Ectodermal cell (in vitro differentiated cells): ENCODE data around the gene DDX55. TPM values are rescaled to one million over a fixed set of nuclear protein-coding genes. Genes with fewer than 3 reads are reported as not detected.
A peak's percentile ranks its signal among the peaks of the same experiment; 100 is the strongest.
"Not testable (repeated sequence)": the region's sequence is repeated elsewhere in the genome, so short reads cannot be mapped to it uniquely, and the experiment has no call there.

Experiments
- H3K27ac ChIP-seq: 2 replicates; pipeline ENCODE4 v1.7.0; 2013; ENCODE audit warnings: mild to moderate bottlenecking, low read depth, low read length; ENCODE audit not compliant: insufficient read depth, poor library complexity, severe bottlenecking
- H3K27me3 ChIP-seq: 2 replicates; pipeline ENCODE4 v1.7.0; 2013; ENCODE audit warnings: mild to moderate bottlenecking, low read length; ENCODE audit not compliant: insufficient read depth, control insufficient read depth, poor library complexity, severe bottlenecking
- H3K36me3 ChIP-seq: one replicate; pipeline ENCODE4 v1.7.0; 2013; ENCODE audit warnings: low read length; ENCODE audit not compliant: control insufficient read depth, insufficient read depth
- H3K4me1 ChIP-seq: one replicate; pipeline ENCODE4 v1.7.0; 2013; ENCODE audit warnings: low read length; ENCODE audit not compliant: control insufficient read depth, insufficient read depth
- H3K4me3 ChIP-seq: 2 replicates; pipeline ENCODE4 v1.7.0; 2013; ENCODE audit warnings: low read depth, low read length, control low read depth; ENCODE audit not compliant: insufficient read depth
- H3K9me3 ChIP-seq: 2 replicates; pipeline ENCODE4 v1.7.0; 2013; ENCODE audit warnings: mild to moderate bottlenecking, low read length, moderate library complexity; ENCODE audit not compliant: control insufficient read depth
- WGBS, 2 experiments: methylation state at CpG; one replicate each; pipeline ENCODE4 v1.1.7; 2013; ENCODE audit warnings: missing lambda C conversion rate in 2 of 2; 5-methylcytosine and 5-hydroxymethylcytosine counted together
- polyA plus RNA-seq, 4 experiments: library from polyadenylated mRNA; stranded (reverse); fragments of 50-300 nt; gene quantifications; one replicate each; pipeline ENCODE4 v1.2.3, GENCODE V29; 2013

DDX55 gene, protein sequence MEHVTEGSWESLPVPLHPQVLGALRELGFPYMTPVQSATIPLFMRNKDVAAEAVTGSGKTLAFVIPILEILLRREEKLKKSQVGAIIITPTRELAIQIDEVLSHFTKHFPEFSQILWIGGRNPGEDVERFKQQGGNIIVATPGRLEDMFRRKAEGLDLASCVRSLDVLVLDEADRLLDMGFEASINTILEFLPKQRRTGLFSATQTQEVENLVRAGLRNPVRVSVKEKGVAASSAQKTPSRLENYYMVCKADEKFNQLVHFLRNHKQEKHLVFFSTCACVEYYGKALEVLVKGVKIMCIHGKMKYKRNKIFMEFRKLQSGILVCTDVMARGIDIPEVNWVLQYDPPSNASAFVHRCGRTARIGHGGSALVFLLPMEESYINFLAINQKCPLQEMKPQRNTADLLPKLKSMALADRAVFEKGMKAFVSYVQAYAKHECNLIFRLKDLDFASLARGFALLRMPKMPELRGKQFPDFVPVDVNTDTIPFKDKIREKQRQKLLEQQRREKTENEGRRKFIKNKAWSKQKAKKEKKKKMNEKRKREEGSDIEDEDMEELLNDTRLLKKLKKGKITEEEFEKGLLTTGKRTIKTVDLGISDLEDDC
- 35.6 TPM for polyA plus RNA-seq (2013, experiment 1 of 4)
- polyA plus RNA-seq (2013, experiment 2 of 4) = 35.3 TPM
- polyA plus RNA-seq (2013, experiment 3 of 4) = 28.8 TPM
- 27.0 TPM for polyA plus RNA-seq (2013, experiment 4 of 4)

DNA sequence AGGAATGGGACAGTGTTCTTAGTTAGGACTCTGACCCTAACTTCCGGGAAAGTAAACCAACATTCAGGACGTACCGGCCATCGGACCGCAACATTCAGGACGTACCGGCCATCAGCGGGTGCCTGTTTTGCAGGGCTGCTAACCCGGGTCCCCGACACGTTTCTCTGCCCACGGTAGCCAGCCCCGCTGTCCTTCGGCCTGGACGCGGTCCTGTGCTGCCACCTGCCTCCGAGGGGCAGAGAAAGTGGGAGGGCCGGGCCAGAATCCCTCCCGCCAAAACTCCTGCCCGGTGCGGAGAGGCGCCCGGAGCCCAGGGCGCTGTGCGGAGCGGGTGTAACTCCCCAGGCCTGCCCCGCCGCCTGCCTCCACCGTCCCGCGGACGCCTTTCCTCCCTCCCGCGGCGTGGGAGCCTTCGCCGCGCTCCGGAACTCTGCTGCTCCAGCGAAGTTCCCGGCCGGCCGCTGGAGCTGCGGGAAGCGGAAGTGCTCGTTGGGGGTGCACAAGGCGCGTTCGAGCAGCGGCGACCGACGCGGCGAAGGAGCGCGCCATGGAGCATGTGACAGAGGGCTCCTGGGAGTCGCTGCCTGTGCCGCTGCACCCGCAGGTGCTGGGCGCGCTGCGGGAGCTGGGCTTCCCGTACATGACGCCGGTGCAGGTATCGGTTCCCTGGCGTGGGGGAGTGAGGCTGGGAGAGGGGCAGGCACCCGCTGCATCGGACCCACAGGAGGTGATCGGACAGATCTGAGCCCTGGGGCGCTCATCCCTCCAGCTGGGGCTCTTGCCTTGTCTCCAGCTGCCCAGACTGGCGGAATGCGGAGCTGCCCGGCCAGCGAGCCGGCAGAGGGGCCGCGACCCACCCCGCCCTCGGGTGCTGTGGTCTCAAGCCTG is at the start of gene DDX55:
Gene DDX55, plus strand, starts transcription at position 498 of the 888 bp plus-strand sequence. Its CDS starts 50 bp downstream, at position 548.
- Histone ChIP-seq H3K27me3 (no peaks in the 10 kb centered on the region), H3K4me3 (peak within 1 kb of the TSS; percentile 94), H3K36me3 (peaks cover 23% of the 10 kb centered on the region), H3K9me3 (no peaks in the 10 kb centered on the region), H3K4me1 (peaks cover 6% of the 10 kb centered on the region), H3K27ac (peak within 1 kb of the TSS; percentile 73)
- 1% methylated on average over 81 of the region's 81 CpGs for WGBS, 2 experiments

DNA sequence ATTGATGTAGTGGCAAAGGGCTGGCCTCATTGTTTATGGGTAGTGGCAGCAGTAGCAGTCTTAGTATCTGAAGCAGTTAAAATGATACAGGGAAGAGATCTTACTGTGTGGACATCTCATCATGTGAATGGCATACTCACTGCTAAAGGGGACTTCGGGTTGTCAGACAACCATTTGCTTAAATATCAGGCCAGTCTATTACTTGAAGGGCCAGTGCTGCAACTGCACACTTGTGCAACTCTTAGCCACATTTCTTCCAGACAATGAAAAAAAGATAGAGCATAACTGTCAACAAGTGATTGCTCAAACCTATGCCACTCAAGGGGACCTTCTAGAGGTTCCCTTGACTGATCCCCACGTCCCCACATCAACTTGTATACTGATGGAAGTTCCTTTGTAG is 47.8 kb upstream of the DDX55 start:
- H3K4me3 ChIP-seq, H3K27me3 ChIP-seq, H3K36me3 ChIP-seq, H3K9me3 ChIP-seq, H3K27ac ChIP-seq, H3K4me1 ChIP-seq: not testable (repeated sequence)
- 83 to 89% methylated on average over 1 to 2 of the region's 2 CpGs for WGBS, 2 experiments

DNA sequence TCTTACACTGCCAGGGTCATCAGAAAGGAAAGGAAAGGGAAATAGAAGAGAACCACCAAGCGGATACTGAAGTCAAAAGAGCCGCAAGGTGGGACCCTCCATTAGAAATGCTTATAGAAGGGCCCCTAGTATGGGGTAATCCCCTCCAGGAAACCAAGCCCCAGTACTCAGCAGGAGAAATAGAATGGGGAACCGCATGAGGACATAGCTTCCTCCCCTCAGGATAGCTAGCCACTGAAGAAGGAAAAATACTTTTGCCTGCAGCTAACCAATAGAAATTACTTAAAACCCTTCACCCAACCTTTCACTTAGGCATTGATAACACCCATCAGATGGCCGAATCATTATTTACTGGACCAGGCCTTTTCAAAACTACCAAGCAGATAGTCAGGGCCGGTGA is 47.1 kb upstream of the DDX55 start:
- not testable (repeated sequence) for H3K4me1 ChIP-seq, H3K27ac ChIP-seq, H3K9me3 ChIP-seq, H3K4me3 ChIP-seq, H3K27me3 ChIP-seq, H3K36me3 ChIP-seq
- WGBS, 2 experiments = 93 to 95% methylated on average over 5 of the region's 5 CpGs

DNA sequence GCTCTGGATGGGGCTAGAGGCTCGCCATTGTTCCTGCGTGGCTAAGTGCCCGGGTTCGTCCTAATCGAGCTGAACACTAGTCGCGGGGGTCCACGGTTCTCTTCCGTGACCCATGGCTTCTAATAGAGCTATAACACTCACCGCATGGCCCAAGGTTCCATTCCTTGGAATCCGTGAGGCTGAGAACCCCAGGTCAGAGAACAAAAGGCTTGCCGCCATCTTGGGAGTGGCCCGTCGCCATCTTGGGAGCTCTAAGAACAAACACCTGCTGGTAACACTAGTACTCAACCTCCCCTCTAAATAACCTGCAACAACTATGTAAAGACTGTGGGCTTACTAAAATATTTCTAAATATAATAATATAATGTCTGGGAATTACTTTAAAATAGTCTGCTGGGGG is 43.4 kb upstream of the DDX55 start:
- H3K9me3 ChIP-seq, H3K4me1 ChIP-seq, H3K36me3 ChIP-seq, H3K27ac ChIP-seq, H3K4me3 ChIP-seq, H3K27me3 ChIP-seq: not testable (repeated sequence)
- 96 to 97% methylated on average over 14 of the region's 14 CpGs for WGBS, 2 experiments

DNA sequence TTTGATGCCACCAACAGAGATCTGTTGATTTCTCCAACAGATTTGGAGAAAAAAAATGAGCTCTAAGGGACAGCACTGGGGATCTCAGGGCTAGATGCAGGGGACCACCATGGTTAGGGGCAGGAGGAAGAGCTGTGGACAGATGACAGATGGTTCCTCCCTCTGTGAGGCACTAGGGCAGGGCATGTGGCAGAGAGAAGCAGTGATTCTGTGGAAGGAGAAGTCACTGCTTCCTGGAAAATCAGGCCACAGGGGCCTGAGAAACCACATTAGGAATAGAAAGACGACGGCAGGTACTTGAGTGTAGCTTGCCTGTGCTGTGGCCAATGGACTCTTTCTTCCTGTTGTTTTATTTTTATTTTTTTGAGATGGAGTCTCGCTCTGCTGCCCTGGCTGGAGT is 42.4 kb upstream of the DDX55 start:
- Histone ChIP-seq H3K4me3 (no peak overlapping the region), H3K27ac (no peak overlapping the region), H3K4me1 (no peaks in the 10 kb centered on the region), H3K36me3 (no peaks in the 10 kb centered on the region), H3K9me3 (no peaks in the 10 kb centered on the region), H3K27me3 (no peaks in the 10 kb centered on the region)
- 91% methylated on average over 3 of the region's 3 CpGs for WGBS, 2 experiments

DNA sequence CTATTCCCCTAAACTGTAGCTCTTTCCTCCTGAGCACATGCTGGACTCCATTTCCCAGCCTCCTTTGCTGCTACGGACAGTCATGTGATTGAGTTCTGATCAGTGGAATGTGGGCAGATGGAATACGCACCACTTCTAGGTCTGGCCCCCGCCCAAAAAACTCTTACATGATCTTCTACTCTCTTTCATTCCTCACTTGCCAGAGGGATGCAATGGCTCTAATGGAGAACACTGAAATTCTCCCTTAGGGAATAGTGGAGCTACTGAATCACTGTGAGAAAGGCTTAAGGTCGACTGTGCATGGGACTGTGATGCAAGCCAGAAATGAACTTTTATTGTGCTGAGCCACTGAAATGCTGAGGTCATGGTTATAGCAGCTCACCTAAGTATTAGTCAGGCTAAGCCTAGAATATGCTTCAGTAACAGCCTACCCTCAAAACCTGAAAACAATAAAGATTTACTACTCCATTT is 30.5 kb upstream of the DDX55 start:
- H3K27me3 ChIP-seq = no peaks in the 10 kb centered on the region
- H3K4me1 ChIP-seq = no peaks in the 10 kb centered on the region
- H3K27ac ChIP-seq = no peak overlapping the region
- WGBS, 2 experiments = 63 to 65% methylated on average over 2 to 4 of the region's 4 CpGs
- no peaks in the 10 kb centered on the region for H3K9me3 ChIP-seq
- H3K36me3 ChIP-seq = no peaks in the 10 kb centered on the region
- no peak overlapping the region for H3K4me3 ChIP-seq

DNA sequence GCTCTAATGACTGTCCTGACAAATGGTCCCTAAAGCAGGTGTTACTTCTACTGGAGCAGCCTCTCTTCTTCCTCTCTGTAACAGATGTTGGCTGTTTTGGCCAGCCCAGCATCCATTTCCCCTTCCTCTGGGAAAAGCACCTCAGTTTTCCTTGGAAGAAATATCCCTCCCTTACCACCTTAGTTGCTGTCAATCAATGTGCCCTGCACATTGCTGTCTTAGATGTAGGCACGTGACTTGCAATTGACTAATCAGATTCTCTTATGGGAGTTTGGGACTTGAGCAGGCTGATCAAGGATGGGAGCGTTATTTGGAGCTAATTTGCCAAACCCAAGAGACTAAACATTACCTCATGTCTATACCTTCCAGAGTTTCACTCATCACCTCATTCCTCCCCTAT is 29.5 kb upstream of the DDX55 start:
- no peak overlapping the region for H3K27ac ChIP-seq
- H3K9me3 ChIP-seq = no peaks in the 10 kb centered on the region
- no peak overlapping the region for H3K4me3 ChIP-seq
- no peaks in the 10 kb centered on the region for H3K4me1 ChIP-seq
- WGBS, 2 experiments = 41 to 46% methylated on average over 2 of the region's 2 CpGs
- no peaks in the 10 kb centered on the region for H3K36me3 ChIP-seq
- no peaks in the 10 kb centered on the region for H3K27me3 ChIP-seq

DNA sequence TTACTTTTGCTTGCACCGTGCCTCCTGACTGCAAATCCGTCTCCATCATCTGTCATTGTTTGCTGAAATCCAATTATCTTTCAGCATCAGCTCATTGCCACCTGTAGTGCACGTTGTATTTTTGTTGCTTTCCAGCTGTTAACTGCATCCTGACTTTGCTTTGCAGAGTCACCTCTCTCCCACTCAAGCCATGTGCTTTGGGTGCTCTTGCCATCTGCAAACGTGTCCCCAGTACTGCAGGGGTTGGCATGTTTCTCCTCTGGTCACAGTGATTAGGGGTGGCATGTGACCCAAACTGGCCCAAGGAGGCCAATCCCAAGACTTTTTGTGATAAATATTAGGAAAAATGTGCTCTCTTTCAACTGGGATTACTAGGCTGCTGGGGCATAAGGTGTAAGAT is 28.0 kb upstream of the DDX55 start:
- Histone ChIP-seq H3K27ac (no peak overlapping the region), H3K9me3 (no peaks in the 10 kb centered on the region), H3K36me3 (no peaks in the 10 kb centered on the region), H3K27me3 (no peaks in the 10 kb centered on the region), H3K4me1 (no peaks in the 10 kb centered on the region), H3K4me3 (no peak overlapping the region)
- WGBS, 2 experiments = 81 to 83% methylated on average over 4 of the region's 4 CpGs

DNA sequence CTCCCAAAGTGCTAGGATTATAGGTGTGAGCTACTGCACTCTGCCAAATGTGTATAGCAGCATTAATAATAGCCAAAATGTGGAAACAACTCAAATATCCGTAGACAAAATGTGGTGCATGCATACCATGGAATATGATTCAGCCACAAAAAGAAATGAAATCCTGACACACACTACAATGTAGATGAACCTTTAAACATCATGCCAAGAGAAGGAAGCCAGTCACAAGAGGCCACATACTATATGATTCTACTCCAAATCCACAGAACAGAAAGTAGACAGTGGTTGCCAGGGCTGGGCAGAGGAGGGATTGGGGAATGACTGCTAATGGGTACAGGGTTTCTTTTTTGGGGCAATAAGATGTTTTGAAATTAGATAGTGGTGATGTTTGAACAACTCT is 25.3 kb upstream of the DDX55 start:
- no peak overlapping the region for H3K27ac ChIP-seq
- WGBS, 2 experiments = 92 to 93% methylated on average over 1 of the region's 1 CpG
- H3K36me3 ChIP-seq = no peaks in the 10 kb centered on the region

DNA sequence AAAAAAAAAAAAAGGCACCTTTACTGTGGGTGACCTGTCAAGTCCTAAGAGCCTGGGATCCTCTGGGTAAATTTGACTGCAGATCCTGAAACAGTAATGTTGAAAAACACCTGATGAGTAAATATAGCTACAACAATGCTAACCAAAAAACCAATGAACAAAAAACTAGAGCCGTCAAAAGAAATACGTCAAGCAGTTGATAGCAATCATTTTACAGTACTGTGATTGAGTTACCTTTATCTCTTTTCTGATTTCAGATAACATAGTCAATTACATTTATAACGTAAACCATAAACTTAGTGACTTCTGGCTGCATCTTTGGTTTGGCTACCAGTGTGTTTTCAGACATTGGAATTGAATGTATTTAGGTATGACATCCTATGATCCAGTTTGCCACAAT is 23.7 kb upstream of the DDX55 start:
- Histone ChIP-seq H3K36me3 (no peaks in the 10 kb centered on the region), H3K27ac (no peak overlapping the region), H3K27me3 (no peaks in the 10 kb centered on the region), H3K9me3 (no peaks in the 10 kb centered on the region), H3K4me3 (no peak overlapping the region), H3K4me1 (no peaks in the 10 kb centered on the region)
- 95 to 96% methylated on average over 3 of the region's 3 CpGs for WGBS, 2 experiments

More for the DNA sequence above, 25.3 kb upstream of the DDX55 start:
- no peaks in the 10 kb centered on the region for H3K4me1 ChIP-seq
- H3K4me3 ChIP-seq = no peak overlapping the region
- H3K27me3 ChIP-seq = no peaks in the 10 kb centered on the region
- H3K9me3 ChIP-seq = no peaks in the 10 kb centered on the region
